Measurements from ENCODE around the gene USP3. TPM values are rescaled to one million over a fixed set of nuclear protein-coding genes. Genes with fewer than 3 reads are reported as not detected.

USP3 gene
- total and polyA plus RNA-seq, 2 of the 13 experiments (the other 11 are each of a cell fraction or from before 2014, with no cell fraction given): 14.3 to 61.2 TPM

DNA sequence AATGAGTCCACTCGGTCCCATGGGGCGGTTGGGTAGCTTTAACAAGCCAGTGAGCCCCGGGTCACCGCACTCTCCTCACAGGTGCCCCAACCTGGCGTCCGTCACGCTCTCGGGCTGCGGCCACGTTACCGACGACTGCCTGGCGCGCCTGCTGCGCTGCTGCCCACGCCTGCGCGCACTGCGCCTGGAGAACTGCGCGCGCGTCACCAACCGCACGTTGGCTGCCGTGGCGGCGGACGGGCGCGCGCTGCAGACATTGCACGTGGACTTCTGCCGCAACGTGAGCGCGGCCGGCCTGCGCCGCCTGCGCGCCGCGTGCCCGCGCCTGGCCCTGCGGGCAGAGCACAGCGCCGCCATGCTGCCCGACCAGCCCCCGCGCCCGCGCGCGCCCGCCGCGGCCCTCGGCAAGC lies 96.2 kb downstream of the USP3 start (continued):
- TF ChIP-seq, protein P1, sequence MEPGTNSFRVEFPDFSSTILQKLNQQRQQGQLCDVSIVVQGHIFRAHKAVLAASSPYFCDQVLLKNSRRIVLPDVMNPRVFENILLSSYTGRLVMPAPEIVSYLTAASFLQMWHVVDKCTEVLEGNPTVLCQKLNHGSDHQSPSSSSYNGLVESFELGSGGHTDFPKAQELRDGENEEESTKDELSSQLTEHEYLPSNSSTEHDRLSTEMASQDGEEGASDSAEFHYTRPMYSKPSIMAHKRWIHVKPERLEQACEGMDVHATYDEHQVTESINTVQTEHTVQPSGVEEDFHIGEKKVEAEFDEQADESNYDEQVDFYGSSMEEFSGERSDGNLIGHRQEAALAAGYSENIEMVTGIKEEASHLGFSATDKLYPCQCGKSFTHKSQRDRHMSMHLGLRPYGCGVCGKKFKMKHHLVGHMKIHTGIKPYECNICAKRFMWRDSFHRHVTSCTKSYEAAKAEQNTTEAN (CRISPR knock-in tag; conservative IDR thresholded peaks at IDR 0.05): peak; percentile 68; the same call in 1 of the 2 replicates
- TF ChIP-seq ARID2 (CRISPR knock-in tag; IDR thresholded peaks at IDR 0.05; ENCODE audit: borderline replicate concordance): no peak
- TF ChIP-seq ZBTB1 (CRISPR knock-in tag; IDR thresholded peaks at IDR 0.05; ENCODE audit: borderline replicate concordance): no peak
- TF ChIP-seq ERF (CRISPR knock-in tag; IDR thresholded peaks at IDR 0.05): peak; percentile 29
- peak; percentile 93 for TF ChIP-seq HNRNPLL (IDR thresholded peaks at IDR 0.05; ENCODE audit: low read depth, low read length, poor library complexity, severe bottlenecking)
- peak; percentile 50; the same call in 1 of the 2 replicates for TF ChIP-seq ZNF709 (CRISPR knock-in tag; IDR thresholded peaks at IDR 0.05)
- no peak for TF ChIP-seq FLYWCH1 (CRISPR knock-in tag; IDR thresholded peaks at IDR 0.05)
- TF ChIP-seq, protein P2, sequence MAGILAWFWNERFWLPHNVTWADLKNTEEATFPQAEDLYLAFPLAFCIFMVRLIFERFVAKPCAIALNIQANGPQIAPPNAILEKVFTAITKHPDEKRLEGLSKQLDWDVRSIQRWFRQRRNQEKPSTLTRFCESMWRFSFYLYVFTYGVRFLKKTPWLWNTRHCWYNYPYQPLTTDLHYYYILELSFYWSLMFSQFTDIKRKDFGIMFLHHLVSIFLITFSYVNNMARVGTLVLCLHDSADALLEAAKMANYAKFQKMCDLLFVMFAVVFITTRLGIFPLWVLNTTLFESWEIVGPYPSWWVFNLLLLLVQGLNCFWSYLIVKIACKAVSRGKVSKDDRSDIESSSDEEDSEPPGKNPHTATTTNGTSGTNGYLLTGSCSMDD (CRISPR knock-in tag; IDR thresholded peaks at IDR 0.05): no peak; the same call in 1 of the 2 replicates
- TF ChIP-seq ATF7 (IDR thresholded peaks at IDR 0.05): no peak
- TF ChIP-seq ATF7 (CRISPR knock-in tag; IDR thresholded peaks at IDR 0.05): no peak
- no peak for TF ChIP-seq IKZF1 (IDR thresholded peaks at IDR 0.05)
- peak; percentile 72; the same call in 1 of the 2 replicates for TF ChIP-seq ZNF230 (CRISPR knock-in tag; IDR thresholded peaks at IDR 0.05)
- TF ChIP-seq ZNF251 (CRISPR knock-in tag; IDR thresholded peaks at IDR 0.05): no peak
- TF ChIP-seq CHD2 (IDR thresholded peaks at IDR 0.05; ENCODE audit: low read depth, low read length): no peak
- no peak for TF ChIP-seq RFX3 (CRISPR knock-in tag; IDR thresholded peaks at IDR 0.05)
- no peak for TF ChIP-seq ZNF205 (CRISPR knock-in tag; IDR thresholded peaks at IDR 0.05)
- TF ChIP-seq AGO1 (IDR thresholded peaks at IDR 0.05; ENCODE audit: low read depth, low read length, poor library complexity, severe bottlenecking): no peak
- TF ChIP-seq PRPF4 (IDR thresholded peaks at IDR 0.05; ENCODE audit: low read depth, low read length, poor library complexity, severe bottlenecking): no peak
- no peak for TF ChIP-seq TBP (CRISPR knock-in tag; IDR thresholded peaks at IDR 0.05)
- no peak; the same call in 1 of the 2 replicates for TF ChIP-seq ZBTB20 (CRISPR knock-in tag; IDR thresholded peaks at IDR 0.05; ENCODE audit: borderline replicate concordance, low read depth)
- TF ChIP-seq FIP1L1 (IDR thresholded peaks at IDR 0.05; ENCODE audit: borderline replicate concordance, insufficient read depth, low read depth, low read length): no peak
- TF ChIP-seq ZNF878 (CRISPR knock-in tag; IDR thresholded peaks at IDR 0.05): no peak
- TF ChIP-seq SNRNP70 (IDR thresholded peaks at IDR 0.05; ENCODE audit: low read depth, low read length): no peak
- TF ChIP-seq GLI4 (CRISPR knock-in tag; IDR thresholded peaks at IDR 0.05; ENCODE audit: borderline replicate concordance): no peak
- TF ChIP-seq ZBTB7A (CRISPR knock-in tag; IDR thresholded peaks at IDR 0.05): no peak
- no peak for TF ChIP-seq ZNF234 (CRISPR knock-in tag; conservative IDR thresholded peaks at IDR 0.05)
- peak; percentile 60 for TF ChIP-seq SKI (IDR thresholded peaks at IDR 0.05; ENCODE audit: partially characterized antibody)
- no peak; the same call in 1 of the 2 replicates for TF ChIP-seq KDM3A (CRISPR knock-in tag; IDR thresholded peaks at IDR 0.05; ENCODE audit: low read depth)

Data from HepG2 (cell line).